GM18508 (cell line): ENCODE measurements around the gene ZEB2.
A peak's percentile ranks its signal among the peaks of the same experiment; 100 is the strongest.

ENCODE experiments used
- ATAC-seq: cut with Tn5 transposase; IDR thresholded peaks from one replicate; pipeline ENCODE4 v1.9.1; 2021; ENCODE audit warnings: moderate number of reproducible peaks; ENCODE audit not compliant: insufficient read depth, unreplicated experiment

ZEB2 gene

DNA sequence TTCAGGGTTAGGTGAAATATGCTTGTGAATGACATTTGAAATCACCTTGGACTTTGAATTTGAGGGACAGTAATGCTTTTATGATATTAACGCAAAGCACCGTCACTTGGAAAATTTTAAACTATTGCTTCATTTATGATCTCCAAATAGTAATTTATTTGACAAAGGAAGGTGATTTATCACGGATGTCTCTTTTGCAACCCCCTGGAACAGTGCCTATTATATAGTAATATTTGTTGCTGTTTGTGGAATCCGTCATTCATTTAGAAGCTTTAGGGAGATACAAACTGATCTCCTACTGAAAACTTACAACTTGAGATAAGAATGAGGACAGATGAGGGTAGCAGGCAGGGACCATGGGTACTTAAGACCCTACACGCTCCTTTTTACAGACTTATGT, 10.7 kb upstream of the ZEB2 start:
- no peak for ATAC-seq

DNA sequence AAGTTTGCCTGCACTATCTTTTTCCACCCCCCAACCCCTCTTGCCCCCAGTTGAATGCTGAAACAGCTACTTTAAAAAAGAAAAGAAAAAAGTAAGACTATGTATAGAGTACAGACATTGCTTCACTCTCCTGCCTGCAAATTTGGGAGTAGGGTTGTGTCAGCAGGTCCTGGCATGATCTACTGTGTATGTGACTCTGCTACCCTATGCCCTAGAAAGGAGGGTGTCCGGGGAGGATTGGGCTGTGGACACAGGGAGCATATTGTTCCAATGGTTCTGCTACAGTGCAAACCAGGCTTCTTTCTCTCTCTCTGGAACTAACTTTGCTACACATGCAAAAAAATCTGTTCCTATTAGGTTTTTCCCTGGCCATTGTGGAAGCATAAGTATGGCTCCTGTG, 9.9 kb upstream of the ZEB2 start:
- no peak for ATAC-seq

DNA sequence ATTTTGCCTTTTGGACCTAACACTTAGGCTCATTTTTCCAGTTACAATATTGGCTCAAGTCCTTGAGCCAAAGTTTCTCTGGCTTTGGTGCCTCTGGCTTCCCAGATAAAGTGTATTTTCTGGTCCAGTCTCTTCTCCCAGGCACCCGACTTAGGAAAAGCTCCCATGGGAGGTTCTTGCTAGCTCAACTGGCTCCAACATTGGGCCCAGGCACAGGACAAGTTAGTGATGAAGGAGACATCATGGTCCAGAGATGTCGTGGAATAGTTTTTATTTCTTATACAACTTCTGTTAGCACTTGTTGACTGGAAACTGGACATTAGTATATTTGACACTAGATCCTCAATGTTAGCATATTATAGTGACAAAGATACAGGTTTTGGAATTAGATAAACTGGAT, 8.2 kb upstream of the ZEB2 start:
- no peak for ATAC-seq

DNA sequence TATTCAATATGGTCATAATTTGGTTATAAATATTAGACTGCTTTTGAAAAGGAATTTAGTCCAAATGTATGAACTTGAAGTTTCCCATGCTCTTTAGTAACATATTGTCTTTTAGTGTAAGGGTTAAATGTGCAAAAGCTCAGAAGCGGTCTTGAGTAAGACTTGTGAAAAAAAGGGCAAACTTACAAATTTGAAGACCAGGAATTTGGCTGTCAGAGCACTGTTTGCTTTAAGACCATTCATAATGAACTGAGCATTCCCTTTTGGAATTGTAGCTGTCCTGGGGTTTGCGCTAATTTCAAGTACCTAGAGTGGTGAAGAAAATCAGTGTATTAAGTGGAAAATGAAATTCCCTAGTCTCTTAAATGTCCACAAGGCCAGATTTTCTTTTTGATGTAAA, 6.9 kb upstream of the ZEB2 start:
- no peak for ATAC-seq

DNA sequence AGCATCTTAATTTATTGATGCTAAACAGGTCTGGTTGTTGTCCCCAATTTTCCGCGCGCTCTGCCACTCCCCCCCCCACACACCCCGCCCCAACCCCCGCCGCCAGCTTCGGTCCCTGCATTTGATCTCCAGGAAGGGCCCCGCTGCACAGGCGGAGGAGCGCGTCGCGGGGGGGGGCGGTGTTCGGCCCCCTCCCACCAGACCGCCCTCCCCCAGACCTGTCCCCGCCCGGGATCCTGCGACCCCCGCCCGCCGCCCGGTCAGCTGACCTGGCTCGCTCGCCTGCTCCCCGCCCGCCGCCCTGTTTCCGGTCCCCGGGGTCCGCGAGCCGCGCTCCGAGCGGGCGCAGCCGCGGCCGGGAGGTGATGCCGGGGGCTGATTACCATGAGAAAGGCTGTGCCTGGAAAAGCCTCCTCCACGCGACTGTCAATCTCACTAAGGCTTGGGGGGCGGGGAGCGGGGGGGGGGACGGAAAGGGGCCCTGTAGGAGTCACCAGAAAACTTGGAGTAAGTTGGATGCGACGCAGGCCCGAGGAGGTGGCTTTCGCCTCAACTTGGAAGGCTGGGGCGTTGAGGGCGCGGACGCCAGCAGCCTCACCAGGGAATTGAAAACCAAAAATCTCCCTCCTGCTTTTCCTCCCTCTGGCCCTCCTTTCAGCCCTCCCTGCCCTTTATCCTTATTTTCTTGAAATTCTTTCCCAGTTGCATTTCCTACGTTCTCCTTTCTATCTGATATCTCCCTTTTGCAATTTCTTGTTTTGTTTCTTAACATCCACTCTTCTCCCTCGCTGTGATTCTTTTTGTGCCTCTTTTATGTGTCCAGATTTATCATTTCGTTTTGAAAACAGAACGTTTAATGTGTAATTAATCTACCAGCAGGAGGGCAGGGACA, 4.4 kb upstream of the ZEB2 start:
- no peak for ATAC-seq

DNA sequence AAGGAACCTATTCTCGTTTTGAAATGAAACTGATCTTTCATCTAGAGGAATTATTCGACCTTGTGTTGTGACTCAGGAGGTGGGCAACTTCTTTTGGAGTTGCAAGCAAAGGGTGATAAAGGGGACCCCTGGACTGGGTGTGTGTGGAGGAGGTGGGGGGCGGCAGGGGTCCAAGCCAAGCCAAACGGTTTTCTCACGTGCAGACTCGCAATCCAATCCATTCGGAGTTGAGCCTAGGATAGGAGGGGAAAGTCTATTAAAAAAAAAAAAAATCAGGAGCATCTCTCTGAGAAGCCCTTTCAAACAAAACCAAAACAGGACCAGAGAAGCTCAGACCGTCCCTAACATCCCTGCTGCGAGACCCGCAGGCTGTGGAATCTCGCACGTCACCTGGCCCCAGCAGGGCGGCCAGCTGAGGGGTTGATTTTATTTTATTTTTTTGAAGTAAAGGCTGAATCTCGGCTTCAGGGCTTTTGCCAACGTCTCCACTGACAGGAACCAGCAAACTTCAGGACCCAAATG, 3.7 kb upstream of the ZEB2 start:
- no peak for ATAC-seq

DNA sequence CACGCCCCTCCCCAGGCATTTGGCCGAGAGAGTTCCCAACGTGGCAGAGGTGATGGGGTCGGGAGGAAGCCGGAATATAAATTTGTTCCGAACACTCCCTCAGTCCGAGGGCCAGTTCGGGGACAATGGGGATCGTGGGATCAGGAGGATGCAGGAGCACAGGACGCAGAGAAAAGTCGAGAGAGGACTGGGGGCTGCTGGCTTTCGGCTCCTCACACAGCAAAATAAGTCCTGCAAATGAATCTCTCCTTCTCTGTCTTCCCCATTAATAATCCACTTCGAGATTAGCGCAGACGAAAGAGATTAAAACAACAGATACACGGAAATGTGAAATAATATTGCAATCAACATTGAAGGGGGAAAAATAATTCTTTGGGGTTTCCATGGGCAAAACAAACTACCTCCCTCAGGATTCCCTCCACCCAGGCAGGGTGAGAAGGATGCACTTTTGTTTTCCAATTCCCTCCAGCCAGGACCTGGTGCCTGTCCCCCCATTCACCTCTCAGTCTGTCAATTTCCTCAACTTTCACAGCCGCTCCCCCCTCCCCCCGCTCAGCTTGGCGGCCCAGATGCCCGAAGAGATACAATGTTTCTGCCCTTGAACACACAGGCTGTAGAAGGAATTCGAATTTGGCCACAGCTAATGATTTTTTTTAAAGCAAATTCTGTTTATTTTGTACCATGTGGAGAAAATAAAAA, 3.1 kb upstream of the ZEB2 start:
- ATAC-seq = no peak

DNA sequence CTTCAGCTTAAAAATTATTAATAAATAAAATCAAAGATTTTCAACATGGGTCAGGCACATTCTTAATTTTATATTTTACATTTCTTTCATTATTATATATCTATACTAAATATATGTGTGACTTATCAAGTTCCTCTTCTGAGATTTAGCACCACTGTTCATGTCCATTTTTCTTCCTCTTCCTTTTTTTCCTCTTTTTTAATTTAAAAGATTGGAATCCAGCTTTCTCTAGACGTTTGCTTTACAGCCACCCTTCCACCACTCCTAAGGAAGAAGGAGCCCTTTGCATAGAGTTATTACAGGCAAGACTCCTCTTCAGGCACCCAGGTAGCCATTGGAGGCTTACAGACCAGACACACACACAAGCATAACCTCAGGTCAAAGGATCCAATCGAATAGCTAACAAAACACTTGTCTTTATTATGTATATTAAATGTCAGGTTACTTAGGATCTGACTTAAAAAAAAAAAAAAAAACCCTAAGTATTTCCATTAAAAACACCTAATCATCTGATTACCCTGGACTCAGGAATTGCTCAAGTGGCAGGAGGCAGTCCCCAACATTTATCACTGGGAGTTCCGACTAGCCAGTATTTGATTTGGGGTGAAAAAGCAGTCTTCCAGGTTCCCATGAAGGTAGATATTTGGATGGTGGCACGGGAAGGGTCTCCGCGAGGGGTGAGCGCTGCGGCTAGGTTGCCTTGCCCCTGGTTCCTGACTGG, 2.4 kb upstream of the ZEB2 start:
- no peak for ATAC-seq

DNA sequence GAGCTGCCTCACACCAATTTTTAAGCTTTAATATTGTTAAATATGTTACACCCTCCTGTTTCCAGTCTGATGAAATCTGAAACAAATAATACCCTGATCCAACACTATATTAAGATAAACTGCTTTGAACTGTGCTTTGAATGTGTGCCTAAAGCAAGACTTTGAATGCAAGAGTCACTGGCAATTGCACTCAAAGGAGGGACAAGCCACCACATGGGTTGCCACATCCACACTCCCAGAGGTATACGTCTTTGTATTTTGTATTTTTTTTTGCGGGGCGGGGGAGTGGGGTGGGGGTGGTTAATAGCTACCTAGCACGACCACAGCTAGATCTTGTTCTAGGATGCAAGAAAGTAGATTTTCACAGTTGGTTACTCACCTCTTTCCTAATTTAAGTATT, 1.8 kb upstream of the ZEB2 start:
- ATAC-seq = no peak

DNA sequence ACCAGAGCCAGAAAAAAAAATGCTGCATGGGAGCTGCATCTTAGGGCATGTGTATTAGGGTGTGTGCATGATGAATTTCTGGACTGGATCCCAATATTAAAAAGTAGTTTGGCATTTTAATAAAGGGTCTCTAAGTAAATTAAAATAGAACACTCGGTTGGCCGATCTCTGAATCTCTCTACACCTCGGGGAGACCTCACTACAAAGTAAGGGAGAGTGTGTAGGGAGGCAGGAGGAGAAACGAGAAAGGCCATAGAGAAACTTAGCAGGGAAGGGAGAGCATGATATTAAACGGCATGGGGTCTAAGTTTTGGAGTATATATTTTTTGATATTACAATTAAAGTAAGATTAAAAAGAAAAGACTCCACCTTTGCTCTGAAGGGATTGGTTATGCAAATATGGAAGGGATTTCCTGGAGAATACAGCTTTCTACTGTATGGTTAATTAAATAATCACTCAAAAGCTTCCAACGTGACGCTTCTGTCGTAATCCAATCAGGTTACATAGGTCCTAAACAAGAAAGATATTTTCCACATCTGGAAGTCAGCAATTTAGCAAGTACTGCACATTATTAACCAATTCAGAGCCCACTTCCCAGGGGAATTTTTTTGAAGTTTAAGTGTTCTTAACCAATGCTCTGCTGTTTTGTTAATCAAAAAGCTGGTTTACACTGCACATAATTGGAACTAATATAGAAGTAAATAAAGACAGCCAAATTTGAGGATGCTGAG, 1.0 kb upstream of the ZEB2 start:
- no peak for ATAC-seq

DNA sequence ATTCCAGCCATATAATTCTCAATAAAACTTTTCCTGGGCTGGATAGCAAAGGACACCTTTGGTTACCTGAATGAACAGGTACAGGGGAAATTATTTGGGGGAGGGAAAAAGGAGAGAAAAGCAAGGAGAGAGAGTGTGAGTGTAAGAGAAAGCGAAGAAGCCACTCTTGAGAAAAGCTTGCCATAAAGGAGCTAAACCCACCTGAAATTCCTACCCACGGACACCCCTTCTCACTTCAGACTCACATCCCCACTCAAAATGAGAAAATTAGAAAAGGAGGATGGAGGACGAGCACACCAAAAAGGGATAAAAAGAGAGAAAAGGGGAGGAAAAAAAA, 354 bp downstream of the ZEB2 start:
- ATAC-seq = no peak

DNA sequence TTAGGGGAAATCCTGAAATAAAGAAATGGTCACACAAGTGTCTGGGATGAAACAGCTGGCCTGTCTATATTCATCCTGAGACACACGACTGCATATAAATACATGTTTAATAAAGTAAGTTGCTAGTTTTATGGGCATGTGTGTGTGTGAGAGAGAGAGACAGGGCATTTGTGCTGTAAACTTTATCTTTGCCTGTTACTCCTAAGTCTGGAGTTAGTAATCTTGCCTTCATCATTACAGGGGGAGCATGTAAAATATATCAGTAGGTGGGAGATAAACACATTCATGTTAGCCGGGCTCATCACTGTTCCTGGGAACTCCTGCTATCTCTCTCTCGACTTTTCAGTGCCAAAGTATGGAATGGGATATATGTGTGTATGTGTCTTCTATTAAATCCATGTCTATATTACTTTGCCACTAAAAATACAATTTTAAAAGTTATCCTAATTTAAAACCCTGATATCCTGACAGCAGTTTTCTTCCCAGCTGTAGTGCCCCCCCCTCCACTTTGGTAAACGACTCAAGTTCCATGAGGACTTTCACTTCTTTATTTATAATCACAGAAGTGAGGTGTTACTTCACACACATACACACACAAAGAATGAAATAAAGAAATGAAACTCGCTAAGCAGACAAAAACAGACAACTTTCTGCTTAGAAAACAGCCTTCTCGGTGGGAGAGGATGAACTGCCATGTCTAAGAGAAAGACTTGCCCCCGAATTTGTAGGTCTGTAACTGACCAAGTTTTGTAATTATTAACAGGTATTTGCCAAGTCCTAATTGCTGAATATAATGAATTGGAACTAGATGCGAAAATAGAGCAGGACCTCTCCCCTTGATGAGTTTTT, 947 bp downstream of the ZEB2 start:
- ATAC-seq = peak; percentile 81

DNA sequence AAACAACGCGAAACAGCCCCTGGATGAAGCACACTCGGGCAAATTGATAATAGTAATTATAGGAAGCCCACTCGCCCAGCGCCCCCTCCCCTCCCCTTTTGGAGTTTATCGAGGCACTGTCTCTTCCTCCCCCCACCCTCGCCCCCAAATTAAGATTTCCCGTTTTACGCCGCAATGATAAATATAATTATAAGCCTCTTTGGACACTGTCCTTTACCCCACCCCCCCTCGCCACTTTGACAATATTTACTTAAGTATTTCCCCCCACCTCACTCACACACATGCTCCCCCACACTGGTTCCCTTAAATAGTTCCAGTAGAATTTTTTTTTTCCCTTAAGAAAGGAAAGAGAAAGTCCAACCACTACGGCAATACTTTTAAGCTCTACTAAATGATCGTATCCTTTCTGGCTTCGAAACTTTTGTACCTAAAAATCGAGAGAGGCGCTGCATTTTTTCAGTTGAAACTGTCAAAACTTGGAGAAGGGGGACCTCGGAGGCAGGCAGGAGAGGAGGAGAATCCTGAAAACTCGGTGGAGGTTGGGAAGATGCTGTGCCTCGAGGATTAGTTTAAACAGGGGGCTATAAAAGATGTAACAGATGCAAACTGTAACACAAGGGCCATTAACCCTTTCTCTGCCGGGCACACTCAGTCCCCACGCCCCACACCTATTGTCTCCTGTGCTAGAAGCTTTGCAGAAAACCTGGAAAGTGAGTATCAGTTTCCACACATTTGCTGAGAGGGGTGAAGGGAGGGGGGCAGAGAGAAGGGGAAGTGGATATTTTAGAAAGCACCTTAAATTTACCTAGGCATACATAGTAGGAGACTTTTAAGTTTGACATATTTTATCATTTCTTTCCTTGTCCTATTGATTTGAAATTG, 1.8 kb downstream of the ZEB2 start:
- ATAC-seq = no peak

DNA sequence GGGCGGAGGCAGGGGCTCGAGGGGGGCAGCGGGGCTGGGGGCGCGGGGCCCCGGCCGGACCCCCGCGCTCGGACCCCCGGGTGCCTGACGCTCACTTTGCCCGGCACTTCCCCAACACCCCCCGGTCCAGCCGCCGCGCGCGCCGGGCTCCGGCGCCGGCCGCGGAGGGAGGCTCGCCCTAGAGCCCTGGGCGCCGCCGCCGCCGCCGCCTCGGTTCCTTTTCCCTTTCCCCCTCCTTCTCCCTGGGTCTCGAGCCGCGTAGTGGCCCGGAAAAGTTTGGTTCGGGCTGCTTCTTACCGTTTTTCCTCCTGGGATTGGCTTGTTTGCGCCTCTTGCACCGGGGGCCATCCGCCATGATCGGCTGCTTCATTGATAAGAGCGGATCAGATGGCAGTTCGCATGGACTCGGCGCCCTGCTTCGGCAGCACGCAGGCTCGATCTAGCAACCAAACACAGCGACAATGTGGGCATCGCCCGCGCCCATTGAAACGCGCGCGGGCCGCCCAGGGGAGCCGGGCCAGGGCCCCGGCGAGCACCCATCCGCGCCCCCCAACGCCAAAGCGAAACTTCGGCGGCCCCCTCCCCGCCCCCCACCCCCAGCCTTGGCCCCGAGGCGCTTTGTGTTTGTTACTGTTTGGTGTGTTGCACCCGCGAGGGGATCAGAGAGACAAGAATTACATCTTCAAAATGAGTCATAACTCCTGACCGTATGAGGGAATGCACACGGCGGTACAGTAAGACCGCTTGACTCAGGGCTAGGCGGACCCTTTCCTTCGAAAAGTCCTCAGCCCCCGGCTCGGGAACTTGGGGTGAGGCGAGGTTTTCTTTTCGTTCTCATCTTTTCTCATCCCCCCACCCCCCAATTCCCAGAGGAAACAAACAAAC, 2.7 kb downstream of the ZEB2 start:
- no peak for ATAC-seq

DNA sequence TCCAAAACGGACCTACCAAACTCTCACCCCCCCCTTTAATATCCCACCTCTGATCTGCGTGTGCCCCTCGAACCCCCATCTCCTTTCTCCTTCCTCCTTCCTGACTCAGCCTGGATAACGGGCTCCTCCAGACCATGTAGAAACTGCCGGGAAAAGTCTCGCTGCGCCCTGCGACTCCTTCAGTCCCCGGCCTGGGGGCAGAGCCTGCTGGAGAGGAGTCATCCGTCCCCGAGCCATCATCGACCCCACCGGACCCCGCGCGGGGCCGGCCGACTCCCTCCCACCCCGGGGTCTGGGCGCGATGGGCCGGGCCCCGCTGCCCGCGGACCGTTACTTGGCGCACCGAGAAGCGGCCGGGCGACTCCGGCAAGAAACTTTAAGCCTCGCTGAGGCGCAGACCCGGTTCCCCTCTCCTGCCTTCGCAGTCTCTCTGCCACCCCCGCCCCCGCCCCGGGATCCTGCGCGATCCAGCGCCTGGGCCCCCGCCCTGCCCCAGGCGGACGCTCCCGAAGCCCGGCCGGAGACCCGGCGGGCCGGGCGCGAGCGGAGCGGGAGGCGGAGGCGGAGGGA, 3.4 kb downstream of the ZEB2 start:
- no peak for ATAC-seq

DNA sequence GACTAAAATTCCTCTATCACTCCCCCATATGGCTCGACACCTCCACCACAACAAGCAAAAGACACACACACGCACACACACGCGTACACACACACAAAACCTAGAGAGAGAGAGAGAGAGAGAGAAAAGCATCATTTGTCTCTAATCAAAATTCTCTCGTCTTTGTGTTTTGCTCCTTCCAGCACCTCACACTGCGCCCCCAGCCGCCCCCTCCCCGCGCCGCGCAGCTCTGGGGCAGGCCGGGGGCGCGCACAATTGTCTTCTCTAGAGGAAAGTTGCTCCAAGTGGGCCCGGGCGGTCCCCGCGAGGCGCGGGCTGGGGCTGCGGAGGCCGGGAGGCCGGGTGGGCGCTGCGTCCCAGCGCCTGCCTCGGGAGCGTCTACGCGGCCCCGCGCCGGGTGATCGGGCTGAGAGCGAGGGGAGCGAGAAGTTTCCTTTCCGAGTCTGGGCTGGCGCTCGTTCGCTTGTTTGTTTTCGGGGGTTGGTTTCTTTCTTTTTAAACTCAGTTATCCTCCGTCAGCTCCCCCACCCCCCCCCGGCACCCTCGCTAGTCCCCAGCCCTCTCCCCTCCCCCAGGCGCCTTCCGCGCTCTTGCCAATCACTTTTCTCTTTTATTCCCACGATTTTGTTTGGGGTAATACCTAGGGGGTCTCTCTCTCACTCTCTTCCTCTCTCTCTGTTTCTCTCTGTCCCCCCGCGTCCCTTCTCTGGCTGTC, 4.1 kb downstream of the ZEB2 start:
- no peak for ATAC-seq
